GM19468 (cell line): ENCODE results near the gene YTHDC2.

ENCODE experiments used
- ATAC-seq: cut with Tn5 transposase; IDR thresholded peaks from one replicate; pipeline ENCODE4 v1.9.1; 2021; ENCODE audit warnings: mild to moderate bottlenecking, moderate library complexity, moderate number of reproducible peaks; ENCODE audit not compliant: unreplicated experiment; ENCODE audit errors: extremely low read depth

Gene YTHDC2

DNA sequence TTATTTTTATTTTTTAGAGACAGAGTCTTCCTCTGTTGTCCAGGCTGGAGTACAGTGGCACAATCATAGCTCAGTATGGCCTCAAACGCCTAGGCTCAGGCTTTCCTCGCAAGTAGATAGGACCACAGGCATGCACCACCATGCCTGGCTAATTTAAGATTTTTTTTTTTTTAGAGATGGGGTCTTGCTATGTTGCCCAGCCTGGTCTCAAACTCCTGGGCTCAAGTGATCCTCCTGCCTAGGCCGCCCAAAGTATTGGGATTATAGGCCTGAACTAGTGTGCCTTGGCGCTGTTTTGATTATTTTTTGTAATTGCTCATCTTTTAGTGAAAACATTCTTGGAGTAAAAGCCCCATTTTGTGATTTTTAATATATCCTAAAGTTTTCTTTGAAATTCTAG is 5.4 kb downstream of the YTHDC2 start:
- ATAC-seq, result no peak

DNA sequence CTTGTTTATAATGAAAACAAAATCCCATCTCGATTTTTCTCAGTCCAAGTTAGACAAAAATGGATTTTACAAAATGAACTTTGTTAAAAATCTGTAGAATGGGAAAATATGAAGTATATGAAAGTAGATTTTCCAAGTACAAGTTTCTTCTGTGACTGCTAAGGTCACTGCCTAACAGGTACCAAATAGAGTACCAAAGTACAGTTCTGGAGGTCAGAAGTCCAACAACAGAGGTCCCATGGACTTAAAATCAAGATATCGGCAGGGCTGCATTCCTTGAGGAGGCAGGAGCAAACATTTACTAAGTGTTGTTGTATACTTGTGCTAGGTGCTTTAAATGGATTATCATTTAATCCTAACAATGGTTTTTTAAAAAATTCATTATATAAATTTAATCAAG is 5.9 kb downstream of the YTHDC2 start:
- ATAC-seq, result no peak

DNA sequence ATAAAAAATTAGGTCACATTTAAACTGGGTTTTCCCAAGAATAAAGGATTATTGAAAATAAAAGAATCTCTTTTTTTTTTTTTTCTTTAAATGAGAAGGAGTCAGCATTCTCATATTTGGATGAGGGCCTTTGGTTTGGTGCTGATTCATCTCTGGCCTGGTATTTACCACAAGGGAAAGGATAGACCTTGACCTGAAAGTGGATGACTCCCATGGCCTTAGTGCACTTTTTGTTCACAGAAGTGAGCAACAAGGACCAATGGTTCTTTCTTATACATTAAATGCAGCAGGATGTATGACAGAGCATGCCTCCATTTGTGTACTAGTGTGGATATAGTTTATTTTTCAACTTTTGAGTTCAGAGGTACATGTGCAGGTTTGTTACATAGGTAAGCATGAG is 6.9 kb downstream of the YTHDC2 start:
- peak; percentile 30 for ATAC-seq

DNA sequence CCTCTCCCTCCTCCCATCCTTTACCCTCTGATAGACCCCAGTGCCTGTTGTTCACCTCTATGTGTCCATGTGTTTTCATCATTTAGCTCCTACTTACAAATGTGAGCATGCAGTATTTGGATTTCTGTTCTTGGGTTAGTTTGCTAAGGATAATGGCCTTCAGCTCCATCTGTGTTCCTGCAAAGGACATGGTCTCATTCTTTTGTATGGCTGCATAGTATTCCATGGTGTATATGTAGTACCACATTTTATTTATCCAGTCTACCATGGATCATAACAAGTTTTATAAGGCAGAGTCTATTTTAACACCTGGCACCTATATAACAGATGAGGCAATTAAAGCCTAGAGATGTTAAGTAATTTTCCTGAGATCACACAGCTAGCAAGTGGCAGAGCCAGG is 7.4 kb downstream of the YTHDC2 start:
- no peak for ATAC-seq

DNA sequence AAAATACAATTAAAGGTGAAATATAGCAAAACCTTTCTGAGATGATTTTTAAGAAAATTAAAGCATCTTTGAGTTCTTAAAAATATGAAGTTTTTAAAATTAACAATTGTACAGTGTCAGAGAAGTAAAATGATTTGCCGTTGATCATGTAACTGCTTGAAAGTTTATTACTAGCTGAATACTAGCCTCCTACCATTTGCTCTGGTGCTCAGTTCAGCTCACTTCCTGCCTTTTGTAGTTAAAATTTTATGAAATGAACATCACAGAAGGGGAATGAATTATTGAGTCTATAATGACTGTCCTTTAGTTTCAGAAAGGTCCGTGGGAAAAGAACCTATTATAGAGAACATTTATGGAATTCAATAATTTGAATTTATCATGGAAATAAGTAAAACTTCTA is 9.7 kb downstream of the YTHDC2 start:
- no peak for ATAC-seq

GRCh38 chr5:113524927-113525326 is 11.4 kb downstream of the YTHDC2 start:
- no peak for ATAC-seq

DNA sequence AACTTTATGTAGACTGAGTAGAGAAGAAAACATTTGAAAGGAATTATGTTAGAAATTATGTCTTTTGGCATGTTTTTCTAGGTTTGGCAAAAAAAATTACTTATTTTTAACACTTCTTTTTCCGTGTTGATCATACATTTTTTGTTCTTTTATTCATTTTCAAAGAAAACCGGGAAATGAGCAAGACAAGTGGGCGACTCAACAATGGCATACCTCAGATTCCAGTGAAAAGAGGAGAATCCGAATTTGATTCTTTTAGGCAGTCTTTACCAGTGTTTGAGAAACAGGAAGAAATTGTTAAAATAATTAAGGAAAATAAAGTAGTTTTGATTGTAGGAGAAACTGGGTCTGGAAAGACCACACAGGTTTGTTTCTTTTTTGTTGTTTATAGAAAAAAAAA is 12.9 kb downstream of the YTHDC2 start:
- ATAC-seq, result no peak

GRCh38 chr5:113527746-113528145 is 14.3 kb downstream of the YTHDC2 start:
- ATAC-seq, result no peak

- no peak for ATAC-seq
These were observed 18.1 kb downstream of the YTHDC2 start for GRCh38 chr5:113531481-113532159.

DNA sequence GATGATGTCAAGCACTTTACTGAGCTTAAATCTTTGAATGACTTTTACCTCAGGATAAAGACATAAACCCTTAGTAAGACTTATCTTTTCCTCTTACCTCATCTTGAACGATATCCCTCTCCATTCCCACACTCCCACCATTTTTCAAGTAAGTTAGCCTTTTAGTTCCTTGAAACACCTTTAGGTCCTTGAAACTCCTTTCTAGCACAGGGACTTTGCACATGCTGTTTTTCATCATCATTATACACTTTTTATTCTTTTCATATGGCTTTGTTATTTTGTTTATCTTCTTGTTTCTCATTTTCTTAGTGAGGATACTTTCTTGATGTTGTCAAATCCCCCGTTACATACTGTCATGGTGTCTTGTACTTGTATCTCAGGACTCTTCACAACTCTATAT is 24.8 kb downstream of the YTHDC2 start:
- ATAC-seq, result no peak

- ATAC-seq, result no peak
These were observed 33.2 kb downstream of the YTHDC2 start for GRCh38 chr5:113546703-113547183.

- peak; percentile 48 for ATAC-seq
These were observed 34.9 kb downstream of the YTHDC2 start for GRCh38 chr5:113548396-113548795.

- no peak for ATAC-seq
These were observed 38.6 kb downstream of the YTHDC2 start for GRCh38 chr5:113552137-113552536.

- ATAC-seq, result no peak
These were observed 39.1 kb downstream of the YTHDC2 start for GRCh38 chr5:113552620-113553019.

GRCh38 chr5:113562828-113563400 is 49.4 kb downstream of the YTHDC2 start:
- no peak for ATAC-seq

GRCh38 chr5:113569396-113569795 is 55.9 kb downstream of the YTHDC2 start:
- no peak for ATAC-seq

GRCh38 chr5:113572716-113573115 is 59.2 kb downstream of the YTHDC2 start:
- no peak for ATAC-seq

DNA sequence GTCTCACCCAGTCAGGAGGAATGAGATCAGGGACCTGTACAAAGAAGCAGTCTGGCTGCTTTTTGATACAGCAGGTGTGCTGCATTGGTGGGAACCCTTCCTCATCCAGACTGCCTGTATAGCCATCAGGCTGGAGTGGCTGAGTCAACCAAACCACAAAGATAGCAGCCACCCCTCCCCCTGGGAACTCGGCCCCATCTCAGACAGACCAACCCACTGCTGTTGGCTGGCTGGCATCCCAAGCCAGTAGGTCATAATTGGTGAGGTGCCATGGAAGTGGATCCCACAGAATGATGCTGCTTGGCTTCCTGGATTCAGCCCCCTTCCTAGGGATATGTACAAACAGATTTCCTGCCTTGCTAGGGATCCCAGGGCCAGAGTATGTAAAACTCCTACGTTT is 60.9 kb downstream of the YTHDC2 start:
- no peak for ATAC-seq

GRCh38 chr5:113575074-113575473 is 61.6 kb downstream of the YTHDC2 start:
- ATAC-seq, result no peak

DNA sequence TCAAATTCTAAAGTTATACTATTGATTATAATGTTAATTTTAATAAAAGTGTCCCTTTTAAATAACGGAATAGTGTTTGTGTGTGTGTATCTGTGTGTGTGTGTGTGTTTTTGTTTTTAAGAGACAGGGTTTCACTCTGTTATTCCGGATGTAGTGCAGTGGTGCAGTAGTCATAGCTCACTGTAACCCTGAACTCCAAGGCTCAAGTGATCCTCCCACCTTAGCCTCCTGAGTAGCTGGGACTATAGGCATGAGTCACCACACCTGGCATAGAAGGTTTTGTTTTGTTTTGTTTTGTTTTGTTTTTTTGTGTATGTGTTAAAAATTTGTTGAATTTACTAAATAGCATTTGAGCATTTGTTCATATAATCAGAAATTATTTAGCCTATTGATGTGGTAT is 64.6 kb downstream of the YTHDC2 start:
- ATAC-seq, result no peak

- no peak for ATAC-seq
These were observed 67.9 kb downstream of the YTHDC2 start for GRCh38 chr5:113581388-113581787.

- no peak for ATAC-seq
These were observed 84.7 kb downstream of the YTHDC2 start for GRCh38 chr5:113598150-113598549.
